Esophagus squamous epithelium (tissue), 5 donors: ENCODE results near the gene DUSP19. TPM values are rescaled to one million over a fixed set of nuclear protein-coding genes. Genes with fewer than 3 reads are reported as not detected.

Experiments
- DNase-seq: peaks from one replicate; lab custom pipeline; 2025; lab: John Stamatoyannopoulos, UW
- H3K27ac ChIP-seq, 4 donors: fragments of 200-600 bp; sonication (generic); one replicate each; pipeline ENCODE4 v1.5.1; 2016 to 2019; ENCODE audit warnings: mild to moderate bottlenecking in 1 of 4
- H3K27me3 ChIP-seq, 4 donors: fragments of 200-600 bp; sonication (generic); 1 replicate in 3 of 4; 2 replicates in 1 of 4; pipeline versions ENCODE4 v1.5.1 to v1.6.0; 2017 to 2021; ENCODE audit warnings: antibody characterized with exemption in 1 of 4
- H3K36me3 ChIP-seq, 3 donors: fragments of 200-600 bp; sonication (generic); one replicate each; pipeline ENCODE4 v1.5.1; 2016 to 2019
- H3K4me1 ChIP-seq, 3 donors: fragments of 200-600 bp; sonication (generic); one replicate each; pipeline ENCODE4 v1.5.1; 2017 to 2019
- H3K4me3 ChIP-seq, 4 donors: fragments of 200-600 bp; sonication (generic); 1 replicate in 3 of 4; 2 replicates in 1 of 4; pipeline ENCODE4 v1.5.1; 2016 to 2019; ENCODE audit warnings: mild to moderate bottlenecking in 2 of 4, moderate library complexity in 1 of 4
- H3K9me3 ChIP-seq, 3 donors: fragments of 200-600 bp; sonication (generic); one replicate each; pipeline ENCODE4 v1.5.1; 2016 to 2019
- POLR2A ChIP-seq, 4 donors: fragments of 450-650 bp; IDR thresholded peaks; one replicate each; pipeline ENCODE4 v1.6.1; 2017; ENCODE audit warnings: antibody characterized with exemption in 4 of 4, mild to moderate bottlenecking in 4 of 4, moderate library complexity in 3 of 4
- WGBS, 2 donors: methylation state at CpG; one replicate each; pipeline ENCODE4 v1.1.5; 2018; 5-methylcytosine and 5-hydroxymethylcytosine counted together
- intact Hi-C: fragments of 100-400 bp; cut with DNase I; formaldehyde crosslinking; loops from one replicate; pipeline ENCODE4 v1.15.0; 2022
- total RNA-seq, 4 donors: library from RNA; depleted of rRNA; stranded (reverse); fragments of >200 nt; gene quantifications; one replicate each; pipeline ENCODE4 v1.1.0, GENCODE V29; 2016
- TF ChIP-seq, protein P1 (sequence below), 6 experiments: fragments of 450-650 bp in 4 of 6; fragments of 200-600 bp in 2 of 6; sonication (generic) in 2 of 6; IDR thresholded peaks; one replicate each; pipeline ENCODE4 v1.5.1; 2016 to 2019; ENCODE audit warnings: antibody characterized with exemption in 6 of 6, mild to moderate bottlenecking in 4 of 6, moderate library complexity in 4 of 6
- donor health status: DM: yes; HTN: yes; CAD: no.

DUSP19 gene
- total RNA-seq, 4 donors from 2014 or later, result 0.27 to 1.5 (median 0.86) TPM

GRCh38 chr2:183123117-183123958, 44.8 kb downstream of the DUSP19 start:
- TF ChIP-seq, protein P1, sequence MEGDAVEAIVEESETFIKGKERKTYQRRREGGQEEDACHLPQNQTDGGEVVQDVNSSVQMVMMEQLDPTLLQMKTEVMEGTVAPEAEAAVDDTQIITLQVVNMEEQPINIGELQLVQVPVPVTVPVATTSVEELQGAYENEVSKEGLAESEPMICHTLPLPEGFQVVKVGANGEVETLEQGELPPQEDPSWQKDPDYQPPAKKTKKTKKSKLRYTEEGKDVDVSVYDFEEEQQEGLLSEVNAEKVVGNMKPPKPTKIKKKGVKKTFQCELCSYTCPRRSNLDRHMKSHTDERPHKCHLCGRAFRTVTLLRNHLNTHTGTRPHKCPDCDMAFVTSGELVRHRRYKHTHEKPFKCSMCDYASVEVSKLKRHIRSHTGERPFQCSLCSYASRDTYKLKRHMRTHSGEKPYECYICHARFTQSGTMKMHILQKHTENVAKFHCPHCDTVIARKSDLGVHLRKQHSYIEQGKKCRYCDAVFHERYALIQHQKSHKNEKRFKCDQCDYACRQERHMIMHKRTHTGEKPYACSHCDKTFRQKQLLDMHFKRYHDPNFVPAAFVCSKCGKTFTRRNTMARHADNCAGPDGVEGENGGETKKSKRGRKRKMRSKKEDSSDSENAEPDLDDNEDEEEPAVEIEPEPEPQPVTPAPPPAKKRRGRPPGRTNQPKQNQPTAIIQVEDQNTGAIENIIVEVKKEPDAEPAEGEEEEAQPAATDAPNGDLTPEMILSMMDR (IDR thresholded peaks at IDR 0.05), result no peak
- no peak for TF ChIP-seq POLR2A (IDR thresholded peaks at IDR 0.05)
- intact Hi-C loops, result no loop called here
- H3K27ac ChIP-seq, result peak overlapping the region; percentile 85 to 95 (median 94)
- peak overlapping the region; percentile 58 to 96 (median 82) for H3K4me3 ChIP-seq
- DNase-seq, result no peak
- WGBS, 2 donors, result 25 to 34% methylated on average over 16 to 17 of the region's 17 CpGs
- peaks cover 8 to 28% (median 11%) of the 10 kb centered on the region in 3 donors for H3K4me1 ChIP-seq
- H3K27me3 ChIP-seq, result no peaks in the 10 kb centered on the region
- H3K36me3 ChIP-seq, result no peaks in the 10 kb centered on the region
- H3K9me3 ChIP-seq, result no peaks in the 10 kb centered on the region

DNA sequence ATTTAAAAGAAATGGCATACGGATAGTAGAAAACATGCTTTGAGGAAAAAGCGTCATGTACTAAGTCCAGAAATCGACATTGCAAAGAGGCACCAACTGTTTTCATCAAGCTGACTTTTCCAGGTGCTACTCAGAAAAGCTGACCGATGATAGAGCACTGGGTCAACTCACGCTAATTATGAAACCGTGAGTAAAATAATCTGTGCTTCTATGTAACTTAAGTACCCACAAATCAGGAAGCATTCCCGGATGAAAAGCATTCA, 45.3 kb downstream of the DUSP19 start:
- Histone ChIP-seq H3K4me1 (peaks cover 8 to 28% (median 11%) of the 10 kb centered on the region in 3 donors), H3K27ac (peak overlapping the region; percentile 85 to 95 (median 94)), H3K4me3 (peak overlapping the region; percentile 58 to 96 (median 82)), H3K9me3 (no peaks in the 10 kb centered on the region), H3K27me3 (no peaks in the 10 kb centered on the region), H3K36me3 (peaks cover 0 to 4% (median 0%) of the 10 kb centered on the region in 3 donors)
- intact Hi-C loops, result no loop called here
- 1% methylated on average over 7 of the region's 7 CpGs for WGBS, 2 donors
- no peak for DNase-seq
- no peak for TF ChIP-seq POLR2A (IDR thresholded peaks at IDR 0.05)
- TF ChIP-seq, protein P1 (IDR thresholded peaks at IDR 0.05), result no peak

GRCh38 chr2:183124222-183124956, 45.8 kb downstream of the DUSP19 start, which contains the start of gene NUP35:
TSS of gene NUP35 (plus strand) at chr2:183124443. CDS start at chr2:183124458, 15 bp downstream.
- peak; percentile 13 for DNase-seq
- H3K4me3 ChIP-seq, result peak within 1 kb of the TSS; percentile 58 to 96 (median 82)
- H3K9me3 ChIP-seq, result no peaks in the 10 kb centered on the region
- H3K4me1 ChIP-seq, result peaks cover 8 to 28% (median 11%) of the 10 kb centered on the region in 3 donors
- H3K36me3 ChIP-seq, result peaks cover 0 to 9% (median 0%) of the 10 kb centered on the region in 3 donors
- TF ChIP-seq, protein P1 (IDR thresholded peaks at IDR 0.05), result no peak
- TF ChIP-seq POLR2A (IDR thresholded peaks at IDR 0.05), result peak in 2 of 4 donors; percentile 10 to 32
- 0% methylated on average over 20 to 24 of the region's 43 CpGs for WGBS, 2 donors
- H3K27me3 ChIP-seq, result no peaks in the 10 kb centered on the region
- intact Hi-C loops, result no loop called here
- peak within 1 kb of the TSS; percentile 85 to 95 (median 94) for H3K27ac ChIP-seq

DNA sequence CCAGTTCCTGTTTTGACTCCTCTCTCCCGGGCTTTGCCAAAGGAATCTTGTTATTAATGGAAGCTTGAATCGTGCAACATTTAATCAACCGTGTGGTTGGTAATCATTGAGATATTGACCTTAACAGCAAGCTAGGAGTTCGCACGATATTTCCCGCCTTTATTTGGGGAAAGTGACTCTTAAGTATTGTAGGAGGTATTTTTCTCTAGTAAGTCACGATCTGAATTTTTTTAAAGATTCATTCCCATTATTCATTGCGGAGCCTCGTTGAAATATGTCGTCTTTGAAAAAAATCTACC, 46.4 kb downstream of the DUSP19 start:
- intact Hi-C loops, result no loop called here
- DNase-seq, result no peak
- WGBS, 2 donors, result 0 to 1% methylated on average over 9 of the region's 10 CpGs
- H3K4me3 ChIP-seq, result peak overlapping the region; percentile 58 to 96 (median 82)
- H3K4me1 ChIP-seq, result peaks cover 8 to 28% (median 11%) of the 10 kb centered on the region in 3 donors
- H3K27ac ChIP-seq, result peak overlapping the region; percentile 85 to 95 (median 94)
- H3K9me3 ChIP-seq, result no peaks in the 10 kb centered on the region
- TF ChIP-seq, protein P1 (IDR thresholded peaks at IDR 0.05), result no peak
- TF ChIP-seq POLR2A (IDR thresholded peaks at IDR 0.05), result no peak
- H3K27me3 ChIP-seq, result no peaks in the 10 kb centered on the region
- peaks cover 0 to 14% (median 0%) of the 10 kb centered on the region in 3 donors for H3K36me3 ChIP-seq
